GM10266 (cell line): ENCODE data around the gene PLD2.

Experiments
- DNase-seq: peaks from one replicate; pipeline ENCODE4 v3.0.0; 2012; ENCODE audit errors: extremely low spot score
- CTCF ChIP-seq: IDR thresholded peaks from 2 replicates; pipeline ENCODE4 v1.5.1; 2012; ENCODE audit warnings: mild to moderate bottlenecking, low read depth; ENCODE audit not compliant: control insufficient read depth, insufficient read depth; ENCODE audit errors: missing control alignments

PLD2 gene

GRCh38 chr17:4833941-4834680, 27.2 kb downstream of the PLD2 start:
- TF ChIP-seq CTCF, result no peak
- no peak for DNase-seq

GRCh38 chr17:4834681-4835020, 27.7 kb downstream of the PLD2 start:
- no peak for TF ChIP-seq CTCF
- no peak for DNase-seq

- TF ChIP-seq CTCF, result no peak
- DNase-seq, result no peak
Observed at GRCh38 chr17:4836221-4836620, 29.3 kb downstream of the PLD2 start.

GRCh38 chr17:4837471-4838308, 30.7 kb downstream of the PLD2 start:
- no peak for DNase-seq

GRCh38 chr17:4838309-4838785, 31.4 kb downstream of the PLD2 start:
- DNase-seq, result no peak
- no peak for TF ChIP-seq CTCF

More at GRCh38 chr17:4837471-4838308, 30.7 kb downstream of the PLD2 start:
- no peak for TF ChIP-seq CTCF

GRCh38 chr17:4839221-4839620, 32.3 kb downstream of the PLD2 start:
- no peak for TF ChIP-seq CTCF
- DNase-seq, result no peak
